Aorta (tissue), 5 donors: ENCODE results near the gene BARX2. TPM values are rescaled to one million over a fixed set of nuclear protein-coding genes. Genes with fewer than 3 reads are reported as not detected.

Experiments used
- ATAC-seq: fragments of 200-7000 bp; cut with Tn5 transposase; one replicate; pipeline ENCODE4 v1.9.1; 2022; ENCODE audit warnings: moderate library complexity; ENCODE audit not compliant: low FRiP score
- DNase-seq, 2 donors: peaks; one replicate each; pipeline ENCODE4 v3.0.0-alpha.2; 2020
- H3K27ac ChIP-seq, 2 donors: one replicate each; pipeline ENCODE4 v1.5.1; 2013; ENCODE audit warnings: low read length in 2 of 2, mild to moderate bottlenecking in 2 of 2, moderate library complexity in 2 of 2, control low read depth in 1 of 2, inconsistent platforms in 1 of 2, low read depth in 1 of 2
- H3K27me3 ChIP-seq, 2 donors: one replicate each; pipeline ENCODE4 v1.6.1; 2013; ENCODE audit warnings: control low read depth in 1 of 2, low read length in 1 of 2, mild to moderate bottlenecking in 1 of 2, moderate library complexity in 1 of 2; ENCODE audit not compliant: insufficient read depth in 2 of 2, control insufficient read depth in 1 of 2
- H3K36me3 ChIP-seq, 2 donors: one replicate each; pipeline ENCODE4 v1.6.1; 2013; ENCODE audit warnings: control low read depth in 1 of 2, low read length in 1 of 2, mild to moderate bottlenecking in 1 of 2; ENCODE audit not compliant: insufficient read depth in 2 of 2, control insufficient read depth in 1 of 2
- H3K4me1 ChIP-seq, 2 donors: one replicate each; pipeline ENCODE4 v1.6.1; 2013; ENCODE audit warnings: low read length in 2 of 2, control low read depth in 1 of 2, mild to moderate bottlenecking in 1 of 2, moderate library complexity in 1 of 2; ENCODE audit not compliant: insufficient read depth in 2 of 2, control insufficient read depth in 1 of 2
- H3K4me3 ChIP-seq, 2 donors: one replicate each; pipeline ENCODE4 v1.5.1; 2013; ENCODE audit warnings: low read length in 2 of 2, control low read depth in 1 of 2, mild to moderate bottlenecking in 1 of 2
- H3K9me3 ChIP-seq: one replicate; pipeline ENCODE4 v1.6.1; 2013; ENCODE audit warnings: mild to moderate bottlenecking, low read length; ENCODE audit not compliant: control insufficient read depth
- WGBS, 2 donors: extraction: QIAGEN DNeasy Blood & Tissue Kit; methylation state at CpG; one replicate each; pipeline ENCODE4 v1.1.7; 2013; 5-methylcytosine and 5-hydroxymethylcytosine counted together
- intact Hi-C, 2 donors: fragments of 100-400 bp; cut with DNase I; formaldehyde crosslinking; loops; one replicate each; pipeline versions ENCODE4 v1.14.2 to v1.15.0; 2022
- polyA plus RNA-seq, 2 donors: library from polyadenylated mRNA; stranded (reverse); fragments of 200-250 nt; gene quantifications; one replicate each; pipeline ENCODE4 v1.2.3, GENCODE V29; 2013
- total RNA-seq, 2 donors: library from RNA; stranded (reverse); fragmentation: NEBNext Ultra II Directional; extraction: Animal tissue kit (Norgen Biotek cat#: 25700); gene quantifications; one replicate each; pipeline ENCODE4 v1.2.1, GENCODE V29; 2021
- donor health status: healthy with polysubstance abuse.
- donor health status: Bipolar disorder and iron deficiency.
- donor health status: DM: no; HTN: no; CAD: no.
- donor health status: DM: no; HTN: no; CAD: no.
- donor health status: DM: yes; HTN: yes; CAD: no.

Gene BARX2
- total and polyA plus RNA-seq, 4 donors, result 0.05 to 1.5 TPM; not detected in 2

DNA sequence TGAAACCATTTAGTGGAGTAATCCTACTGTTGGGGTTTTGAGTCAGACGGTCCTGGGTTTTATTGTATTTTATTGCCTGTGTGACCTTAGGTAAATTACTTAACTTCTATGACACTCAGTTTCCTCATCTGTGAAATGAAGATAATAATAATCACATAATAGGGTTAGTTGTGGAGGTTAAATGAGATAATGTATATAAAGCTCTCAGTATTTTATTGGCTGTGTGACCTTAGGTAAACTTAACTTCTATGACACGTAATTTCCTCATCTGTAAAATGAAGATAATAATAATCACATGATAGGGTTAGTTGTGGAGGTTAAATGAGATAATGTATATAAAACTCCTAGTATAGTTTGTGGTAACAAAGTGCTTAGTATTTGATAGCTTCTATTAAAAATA lies 13.2 kb downstream of the BARX2 start:
- 59 to 64% methylated on average over 2 of the region's 2 CpGs for WGBS, 2 donors
- ATAC-seq, result no peak
- intact Hi-C loops, result no loop called here

DNA sequence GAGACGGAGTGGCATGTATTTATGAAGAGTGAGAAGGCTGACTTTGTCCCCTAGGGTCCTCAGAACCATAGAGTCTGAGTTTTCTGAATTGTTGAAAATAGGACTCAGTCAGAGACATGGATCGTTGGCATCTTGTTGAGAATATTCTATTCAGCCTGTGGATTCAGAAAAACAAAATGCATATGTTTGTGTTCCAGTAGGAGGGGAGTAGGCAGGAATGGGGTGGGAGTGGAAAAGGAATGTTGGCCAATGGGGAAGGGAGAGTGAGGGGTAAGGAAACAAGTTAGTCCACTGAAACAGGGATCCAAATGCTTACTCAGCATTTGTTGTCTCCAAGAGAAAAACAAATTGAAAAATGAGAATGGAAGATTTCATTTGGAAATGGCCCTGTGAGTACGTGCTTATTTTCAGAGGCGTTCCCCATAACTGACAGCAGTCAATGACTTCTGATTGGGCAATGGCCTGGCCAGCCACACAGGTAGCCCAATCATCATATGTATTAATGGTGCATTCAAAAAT lies 14.7 kb downstream of the BARX2 start:
- H3K4me3 ChIP-seq, result no peak overlapping the region
- DNase-seq (no peak), ATAC-seq (no peak)
- WGBS, 2 donors, result 81 to 86% methylated on average over 4 of the region's 4 CpGs
- H3K27me3 ChIP-seq, result peaks cover 0 to 3% of the 10 kb centered on the region in 2 donors
- intact Hi-C loops, result no loop called here
- no peaks in the 10 kb centered on the region for H3K4me1 ChIP-seq
- H3K9me3 ChIP-seq, result peaks cover 4% of the 10 kb centered on the region
- H3K27ac ChIP-seq, result no peak overlapping the region
- H3K36me3 ChIP-seq, result no peaks in the 10 kb centered on the region

More for the DNA sequence above, 13.2 kb downstream of the BARX2 start:
- no peak for DNase-seq
- Histone ChIP-seq H3K4me3 (no peak overlapping the region), H3K9me3 (peaks cover 4% of the 10 kb centered on the region), H3K27ac (no peak overlapping the region), H3K27me3 (peaks cover 0 to 5% of the 10 kb centered on the region in 2 donors), H3K36me3 (no peaks in the 10 kb centered on the region), H3K4me1 (no peaks in the 10 kb centered on the region)

DNA sequence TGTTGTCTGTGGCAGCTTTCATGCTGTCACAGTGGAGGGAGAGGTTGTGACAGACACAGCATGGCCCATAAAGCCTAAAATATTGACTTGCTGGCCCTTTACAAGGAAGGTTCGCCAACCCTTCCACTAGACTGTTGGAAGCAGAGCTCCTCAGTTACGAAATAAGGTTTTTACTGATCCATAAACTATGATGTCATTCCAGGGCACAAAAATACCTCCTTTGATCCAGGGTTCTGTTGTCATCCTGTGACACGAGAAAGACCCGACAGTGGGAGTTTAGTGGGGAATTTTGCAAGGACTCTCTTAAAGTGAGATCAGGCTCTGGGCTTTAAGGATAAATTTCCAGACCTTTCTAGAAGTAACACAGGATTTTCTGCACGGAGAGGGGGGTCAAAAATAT lies 15.7 kb downstream of the BARX2 start:
- ATAC-seq (no peak), DNase-seq (no peak)
- Histone ChIP-seq H3K36me3 (no peaks in the 10 kb centered on the region), H3K4me3 (no peak overlapping the region), H3K27me3 (peaks cover 0 to 3% of the 10 kb centered on the region in 2 donors), H3K9me3 (peaks cover 4% of the 10 kb centered on the region), H3K27ac (no peak overlapping the region), H3K4me1 (no peaks in the 10 kb centered on the region)
- intact Hi-C loops, result no loop called here
- 32 to 45% methylated on average over 5 of the region's 5 CpGs for WGBS, 2 donors

- no peak for ATAC-seq
- H3K27ac ChIP-seq, result no peak overlapping the region
- no peak for DNase-seq
- H3K4me3 ChIP-seq, result no peak overlapping the region
- H3K36me3 ChIP-seq, result no peaks in the 10 kb centered on the region
- H3K27me3 ChIP-seq, result peaks cover 0 to 3% of the 10 kb centered on the region in 2 donors
- H3K4me1 ChIP-seq, result no peaks in the 10 kb centered on the region
- intact Hi-C loops, result no loop called here
- WGBS, 2 donors, result 51 to 55% methylated on average over 6 of the region's 6 CpGs
- H3K9me3 ChIP-seq, result peaks cover 4% of the 10 kb centered on the region
These were observed 16.2 kb downstream of the BARX2 start for GRCh38 chr11:129391821-129392220.

- WGBS, 2 donors, result 22 to 42% methylated on average over 1 of the region's 1 CpG
These were observed 17.3 kb downstream of the BARX2 start for GRCh38 chr11:129392995-129393394.

GRCh38 chr11:129394709-129395108 lies 19.1 kb downstream of the BARX2 start:
- DNase-seq (no peak), ATAC-seq (no peak)
- no peaks in the 10 kb centered on the region for H3K36me3 ChIP-seq
- H3K4me3 ChIP-seq, result no peak overlapping the region
- intact Hi-C loops, result no loop called here
- 61 to 64% methylated on average over 3 of the region's 3 CpGs for WGBS, 2 donors
- no peaks in the 10 kb centered on the region for H3K4me1 ChIP-seq
- peaks cover 4% of the 10 kb centered on the region for H3K9me3 ChIP-seq
- no peak overlapping the region for H3K27ac ChIP-seq
- peaks cover 0 to 1% of the 10 kb centered on the region in 2 donors for H3K27me3 ChIP-seq

More at GRCh38 chr11:129392995-129393394, 17.3 kb downstream of the BARX2 start:
- intact Hi-C loops, result no loop called here
- DNase-seq, result no peak
- ATAC-seq, result no peak
- H3K27me3 ChIP-seq, result peaks cover 0 to 3% of the 10 kb centered on the region in 2 donors
- H3K36me3 ChIP-seq, result no peaks in the 10 kb centered on the region
- H3K27ac ChIP-seq, result no peak overlapping the region
- H3K4me1 ChIP-seq, result no peaks in the 10 kb centered on the region
- no peak overlapping the region for H3K4me3 ChIP-seq
- H3K9me3 ChIP-seq, result peaks cover 4% of the 10 kb centered on the region

GRCh38 chr11:129395432-129395831 lies 19.8 kb downstream of the BARX2 start:
- H3K27ac ChIP-seq, result no peak overlapping the region
- H3K4me3 ChIP-seq, result no peak overlapping the region
- ATAC-seq (no peak), DNase-seq (no peak)
- no peaks in the 10 kb centered on the region for H3K36me3 ChIP-seq
- H3K4me1 ChIP-seq, result no peaks in the 10 kb centered on the region
- H3K9me3 ChIP-seq, result peaks cover 4% of the 10 kb centered on the region
- H3K27me3 ChIP-seq, result peaks cover 0 to 1% of the 10 kb centered on the region in 2 donors
- intact Hi-C loops, result no loop called here
- WGBS, 2 donors, result 30 to 32% methylated on average over 9 of the region's 9 CpGs

DNA sequence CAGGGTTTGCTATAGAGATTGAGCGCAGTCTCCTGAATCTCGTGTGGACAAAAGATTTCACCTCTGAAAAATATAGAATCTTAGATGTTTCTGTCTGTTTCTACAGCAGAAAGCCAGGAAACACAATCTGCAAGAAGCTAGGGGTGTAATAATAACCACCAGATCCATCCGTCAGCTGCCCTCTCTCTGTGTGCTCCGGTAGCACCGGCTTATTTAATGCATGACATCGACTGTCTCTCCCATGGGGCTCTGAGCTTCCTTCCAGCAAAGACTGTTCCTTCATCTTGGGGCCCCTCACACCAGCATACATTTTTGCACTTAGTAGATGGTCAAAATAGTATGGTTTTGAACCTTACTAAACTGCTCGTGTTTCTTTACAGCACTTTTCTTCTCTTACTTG lies 20.2 kb downstream of the BARX2 start:
- Histone ChIP-seq H3K9me3 (peaks cover 4% of the 10 kb centered on the region), H3K27me3 (no peaks in the 10 kb centered on the region), H3K4me3 (no peak overlapping the region), H3K36me3 (no peaks in the 10 kb centered on the region), H3K4me1 (no peaks in the 10 kb centered on the region), H3K27ac (no peak overlapping the region)
- intact Hi-C loops, result no loop called here
- WGBS, 2 donors, result 43 to 56% methylated on average over 7 of the region's 7 CpGs
- no peak for DNase-seq
- ATAC-seq, result no peak

DNA sequence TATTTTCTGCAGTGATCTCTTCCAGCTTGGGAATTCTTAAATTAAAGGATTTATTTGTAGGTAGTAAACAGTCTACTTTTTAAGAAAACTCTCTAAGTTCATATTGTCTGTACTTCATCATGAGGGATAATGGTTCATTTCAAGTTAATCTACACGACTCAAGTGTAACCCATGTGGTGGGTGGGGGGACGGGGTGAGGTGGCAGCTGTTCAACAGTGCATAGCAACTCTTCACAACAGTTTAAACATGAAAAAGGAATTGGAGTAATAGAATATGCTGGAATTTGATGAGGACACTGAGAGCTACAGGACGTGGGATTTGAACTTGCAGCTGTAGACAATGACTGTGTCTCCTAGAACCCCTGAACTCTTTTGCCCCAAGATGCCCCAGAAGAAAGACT lies 20.8 kb downstream of the BARX2 start:
- WGBS, 2 donors, result 44 to 61% methylated on average over 3 of the region's 3 CpGs
- H3K9me3 ChIP-seq, result no peaks in the 10 kb centered on the region
- no peak overlapping the region for H3K4me3 ChIP-seq
- intact Hi-C loops, result no loop called here
- DNase-seq (no peak), ATAC-seq (no peak)
- H3K36me3 ChIP-seq, result no peaks in the 10 kb centered on the region
- no peaks in the 10 kb centered on the region for H3K27me3 ChIP-seq
- H3K4me1 ChIP-seq, result no peaks in the 10 kb centered on the region
- H3K27ac ChIP-seq, result no peak overlapping the region
